CD1c-positive myeloid dendritic cell (primary cell): ENCODE data around the gene SLC1A4.

Experiments
- DNase-seq: peaks from one replicate; pipeline ENCODE4 v3.0.0-alpha.2; 2016; ENCODE audit errors: extremely low spot score

The SLC1A4 gene

GRCh38 chr2:64989126-64989981 is at the start of gene SLC1A4:
TSS of gene SLC1A4 (plus strand) at chr2:64989399. CDS start at chr2:64989644, 245 bp downstream.
- peak; percentile 95 for DNase-seq

- no peak for DNase-seq
Observed at GRCh38 chr2:64941143-64941542, 48.1 kb upstream of the SLC1A4 start.

GRCh38 chr2:64941801-64942200 is 47.4 kb upstream of the SLC1A4 start:
- DNase-seq = no peak

GRCh38 chr2:64942693-64943092 is 46.5 kb upstream of the SLC1A4 start:
- no peak for DNase-seq

GRCh38 chr2:64943387-64944150 is 45.6 kb upstream of the SLC1A4 start:
- no peak for DNase-seq

- no peak for DNase-seq
Observed at GRCh38 chr2:64944484-64944883, 44.7 kb upstream of the SLC1A4 start.

GRCh38 chr2:64945973-64946768 is 43.0 kb upstream of the SLC1A4 start:
- DNase-seq = no peak

- no peak for DNase-seq
Observed at GRCh38 chr2:64946769-64947247, 42.4 kb upstream of the SLC1A4 start.

- no peak for DNase-seq
Observed at GRCh38 chr2:64947885-64948284, 41.3 kb upstream of the SLC1A4 start.

- DNase-seq = no peak
Observed at GRCh38 chr2:64950226-64951160, 38.7 kb upstream of the SLC1A4 start.

- DNase-seq = no peak
Observed at GRCh38 chr2:64951306-64951953, 37.8 kb upstream of the SLC1A4 start.

- DNase-seq = no peak
Observed at GRCh38 chr2:64952096-64952495, 37.1 kb upstream of the SLC1A4 start.

- no peak for DNase-seq
Observed at GRCh38 chr2:64952511-64953482, 36.4 kb upstream of the SLC1A4 start.

GRCh38 chr2:64955467-64955866 is 33.7 kb upstream of the SLC1A4 start:
- DNase-seq = no peak

GRCh38 chr2:64957109-64957903 is 31.9 kb upstream of the SLC1A4 start:
- DNase-seq = no peak

- no peak for DNase-seq
Observed at GRCh38 chr2:64958556-64958955, 30.6 kb upstream of the SLC1A4 start.

GRCh38 chr2:64960819-64961218 is 28.4 kb upstream of the SLC1A4 start:
- DNase-seq = no peak

- peak; percentile 41 for DNase-seq
Observed at GRCh38 chr2:64963138-64963537, 26.1 kb upstream of the SLC1A4 start.
